ENCODE data around the gene TPX2. TPM values are rescaled to one million over a fixed set of nuclear protein-coding genes. Genes with fewer than 3 reads are reported as not detected.

TPX2 gene
- total RNA-seq, 2 donors from 2014 or later, result not detected

DNA sequence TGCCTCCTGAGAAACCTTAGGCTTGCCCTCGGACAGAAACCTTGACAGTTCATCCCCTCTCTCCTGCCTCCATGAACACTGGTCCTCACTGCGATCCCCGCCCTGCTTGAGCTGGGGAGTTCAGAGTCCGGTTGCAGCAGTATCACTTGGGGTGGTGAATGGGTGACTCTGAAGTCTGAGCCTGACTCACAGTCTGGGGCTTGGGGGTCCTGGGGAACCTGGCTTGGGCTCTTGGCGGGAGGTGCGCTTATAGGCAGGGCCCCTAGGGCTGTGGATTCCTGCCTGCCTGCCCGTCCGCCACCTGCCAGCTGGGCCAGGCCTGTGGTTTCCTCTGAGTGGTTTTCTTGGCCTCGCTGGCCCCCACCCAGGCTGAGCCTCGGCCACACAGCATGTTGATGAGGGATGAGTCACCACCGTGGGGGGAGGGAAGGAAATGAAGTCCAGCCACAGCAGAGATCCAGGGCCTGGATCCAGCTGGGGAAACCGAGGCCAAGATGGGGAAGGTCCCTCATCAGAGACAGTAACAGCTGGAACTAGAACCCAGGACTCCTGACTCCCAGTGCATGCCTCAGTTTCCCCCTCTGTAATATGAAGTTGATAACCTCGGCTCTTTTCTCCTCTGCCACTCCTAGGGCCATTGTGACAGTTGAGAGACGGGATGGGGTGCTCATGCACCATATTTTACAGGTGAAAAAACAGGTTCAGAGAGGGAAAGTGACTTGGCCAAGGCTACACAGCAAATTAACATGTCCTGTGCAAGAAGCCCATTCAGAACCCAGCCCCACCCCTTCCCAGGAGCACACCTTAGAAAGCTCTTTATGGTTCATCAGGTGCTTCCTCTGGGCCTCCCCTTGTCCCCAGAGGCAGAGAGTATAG is 97.1 kb downstream of the TPX2 start:
- TF ChIP-seq CTCF (IDR thresholded peaks at IDR 0.05) (no peak), POLR2A (IDR thresholded peaks at IDR 0.05) (no peak)
- ATAC-seq (peak; percentile 46), DNase-seq (peak; percentile 39 to 83 (median 64))
- H3K4me3 ChIP-seq, result no peak overlapping the region
- intact Hi-C loops (cut with DNase I), result no loop called here
- H3K27ac ChIP-seq, result no peak overlapping the region
- H3K27me3 ChIP-seq, result no peaks in the 10 kb centered on the region
- no peaks in the 10 kb centered on the region for H3K9me3 ChIP-seq
- no peaks in the 10 kb centered on the region for H3K36me3 ChIP-seq (replicated peaks in 1 of 2; ENCODE audit: insufficient read depth in 1 of 2, low read depth in 2 of 2)
- H3K4me1 ChIP-seq, result peaks cover 6% of the 10 kb centered on the region
- 47% methylated on average over 5 to 14 of the region's 14 CpGs for WGBS, 2 donors

GRCh38 chr20:31836853-31837608 is 97.9 kb downstream of the TPX2 start:
- DNase-seq (no peak), ATAC-seq (no peak)
- WGBS, 2 donors, result 71 to 80% methylated on average over 5 of the region's 5 CpGs
- H3K27me3 ChIP-seq, result no peaks in the 10 kb centered on the region
- TF ChIP-seq CTCF (IDR thresholded peaks at IDR 0.05) (no peak), POLR2A (IDR thresholded peaks at IDR 0.05) (no peak)
- H3K4me3 ChIP-seq, result no peak overlapping the region
- no peaks in the 10 kb centered on the region for H3K9me3 ChIP-seq
- H3K36me3 ChIP-seq (replicated peaks in 1 of 2; ENCODE audit: insufficient read depth in 1 of 2, low read depth in 2 of 2), result no peaks in the 10 kb centered on the region
- H3K27ac ChIP-seq, result no peak overlapping the region
- intact Hi-C loops (cut with DNase I), result no loop called here
- H3K4me1 ChIP-seq, result peaks cover 6% of the 10 kb centered on the region

DNA sequence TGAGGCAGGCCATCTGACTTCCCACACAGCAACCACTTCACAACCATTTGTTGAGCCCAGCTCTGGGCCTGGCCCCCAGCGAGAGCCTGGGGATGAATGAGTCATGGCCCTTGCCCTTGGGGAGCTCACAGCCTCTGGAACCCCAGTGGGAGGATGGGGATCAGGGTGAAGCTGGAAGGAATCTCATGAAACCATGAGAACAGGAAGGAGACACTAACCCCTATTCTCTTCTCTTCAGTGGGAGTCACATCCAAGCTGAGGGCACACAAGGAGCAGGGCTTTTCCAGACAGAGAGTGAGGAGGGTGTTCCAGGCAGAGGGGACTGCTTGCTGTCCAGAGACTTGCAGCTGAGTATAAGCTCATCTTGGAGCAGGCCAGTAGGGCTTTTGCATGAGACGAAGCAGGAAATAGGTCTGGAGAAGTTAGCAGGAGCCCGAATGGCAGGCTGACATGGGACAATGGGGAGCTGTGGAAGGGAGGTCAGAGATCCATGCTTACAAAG is 98.9 kb downstream of the TPX2 start:
- Histone ChIP-seq H3K27ac (no peak overlapping the region), H3K9me3 (no peaks in the 10 kb centered on the region), H3K36me3 (replicated peaks in 1 of 2; ENCODE audit: insufficient read depth in 1 of 2, low read depth in 2 of 2) (no peaks in the 10 kb centered on the region), H3K27me3 (no peaks in the 10 kb centered on the region), H3K4me3 (no peak overlapping the region), H3K4me1 (peaks cover 6% of the 10 kb centered on the region)
- TF ChIP-seq POLR2A (IDR thresholded peaks at IDR 0.05) (no peak), CTCF (IDR thresholded peaks at IDR 0.05) (no peak)
- 35 to 54% methylated on average over 2 to 3 of the region's 3 CpGs for WGBS, 2 donors
- intact Hi-C loops (cut with DNase I), result no loop called here
- no peak for ATAC-seq
- no peak for DNase-seq

DNA sequence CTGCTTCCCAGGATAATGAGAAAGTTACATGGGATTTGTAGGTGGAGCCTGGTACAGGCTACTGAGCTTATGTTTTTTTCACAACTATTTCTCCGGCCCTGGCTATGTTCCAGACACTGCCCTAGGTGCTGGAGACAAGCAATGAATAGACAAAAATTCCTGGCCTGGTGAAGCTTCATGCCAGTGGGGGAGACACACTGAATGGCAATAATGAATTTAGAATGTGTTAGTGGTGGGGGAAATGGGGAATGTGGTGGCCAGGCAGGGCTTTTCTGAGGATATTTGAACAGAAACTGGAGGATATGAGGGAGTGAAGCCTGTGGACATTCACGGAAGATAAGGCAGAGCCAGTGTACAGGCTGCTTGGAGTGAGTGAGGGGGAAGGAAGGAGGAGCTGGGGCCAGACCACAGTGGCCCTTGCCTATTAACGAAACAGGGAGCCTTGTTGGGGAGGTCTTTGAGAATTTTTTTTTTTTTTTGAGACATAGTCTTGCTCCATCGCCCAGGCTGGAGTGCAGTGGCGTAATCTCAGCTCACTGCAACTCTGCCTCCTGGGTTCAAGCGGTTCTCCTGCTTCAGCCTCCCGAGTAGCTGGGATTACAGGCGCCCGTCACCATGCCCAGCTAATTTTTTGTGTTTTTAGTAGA is 99.7 kb downstream of the TPX2 start:
- Histone ChIP-seq H3K9me3 (no peaks in the 10 kb centered on the region), H3K4me3 (no peak overlapping the region), H3K4me1 (peaks cover 6% of the 10 kb centered on the region), H3K27me3 (no peaks in the 10 kb centered on the region), H3K27ac (no peak overlapping the region), H3K36me3 (replicated peaks in 1 of 2; ENCODE audit: insufficient read depth in 1 of 2, low read depth in 2 of 2) (no peaks in the 10 kb centered on the region)
- DNase-seq (no peak), ATAC-seq (no peak)
- no peak for TF ChIP-seq CTCF (IDR thresholded peaks at IDR 0.05)
- intact Hi-C loops (cut with DNase I), result no loop called here
- WGBS, 2 donors, result 58 to 62% methylated on average over 9 of the region's 9 CpGs
